ENCODE measurements around the gene TBPL2.
"Not testable (repeated sequence)": the region's sequence is repeated elsewhere in the genome, so short reads cannot be mapped to it uniquely, and the experiment has no call there.

TBPL2 gene

DNA sequence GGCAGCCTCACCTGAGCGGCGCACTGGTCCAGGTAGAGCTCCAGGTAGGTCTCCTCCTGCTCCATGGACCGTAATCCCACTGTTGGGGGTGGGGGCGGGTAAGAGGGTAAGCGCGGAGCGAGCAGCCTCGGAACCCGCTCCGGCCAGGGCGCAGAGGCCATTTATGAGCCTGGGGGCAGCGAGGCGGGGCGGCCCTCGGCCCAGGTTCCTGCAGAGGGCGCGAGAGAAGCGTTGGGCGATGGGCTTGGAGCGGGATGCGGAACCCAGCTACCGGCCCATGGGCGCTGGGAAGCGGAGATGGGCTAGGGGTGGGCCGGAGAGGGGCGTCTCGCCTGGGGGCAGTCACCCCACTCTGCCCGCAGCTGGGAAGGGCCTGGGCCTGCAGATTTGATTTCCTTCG is at the start of gene TBPL2:
Gene TBPL2, minus strand, starts transcription at position 232 of the 400 bp plus-strand sequence. Its CDS starts 167 bp downstream, at position 65.
- no peak within 1 kb of the TSS for H3K4me3 ChIP-seq (ENCODE audit: low read depth, low read length)
- no peak for DNase-seq (ENCODE audit: low read depth)
- in situ Hi-C loops (cut with HindIII; ENCODE audit: low sequenced_read_pairs) = loop anchor here (10.0 kb wide), 1 partner anchor 1034 kb away; no protein-coding TSS in a partner anchor
- TF ChIP-seq, protein P1, sequence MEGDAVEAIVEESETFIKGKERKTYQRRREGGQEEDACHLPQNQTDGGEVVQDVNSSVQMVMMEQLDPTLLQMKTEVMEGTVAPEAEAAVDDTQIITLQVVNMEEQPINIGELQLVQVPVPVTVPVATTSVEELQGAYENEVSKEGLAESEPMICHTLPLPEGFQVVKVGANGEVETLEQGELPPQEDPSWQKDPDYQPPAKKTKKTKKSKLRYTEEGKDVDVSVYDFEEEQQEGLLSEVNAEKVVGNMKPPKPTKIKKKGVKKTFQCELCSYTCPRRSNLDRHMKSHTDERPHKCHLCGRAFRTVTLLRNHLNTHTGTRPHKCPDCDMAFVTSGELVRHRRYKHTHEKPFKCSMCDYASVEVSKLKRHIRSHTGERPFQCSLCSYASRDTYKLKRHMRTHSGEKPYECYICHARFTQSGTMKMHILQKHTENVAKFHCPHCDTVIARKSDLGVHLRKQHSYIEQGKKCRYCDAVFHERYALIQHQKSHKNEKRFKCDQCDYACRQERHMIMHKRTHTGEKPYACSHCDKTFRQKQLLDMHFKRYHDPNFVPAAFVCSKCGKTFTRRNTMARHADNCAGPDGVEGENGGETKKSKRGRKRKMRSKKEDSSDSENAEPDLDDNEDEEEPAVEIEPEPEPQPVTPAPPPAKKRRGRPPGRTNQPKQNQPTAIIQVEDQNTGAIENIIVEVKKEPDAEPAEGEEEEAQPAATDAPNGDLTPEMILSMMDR (IDR thresholded peaks at IDR 0.05; ENCODE audit: low read depth, low read length, missing control alignments) = peak; percentile 13

DNA sequence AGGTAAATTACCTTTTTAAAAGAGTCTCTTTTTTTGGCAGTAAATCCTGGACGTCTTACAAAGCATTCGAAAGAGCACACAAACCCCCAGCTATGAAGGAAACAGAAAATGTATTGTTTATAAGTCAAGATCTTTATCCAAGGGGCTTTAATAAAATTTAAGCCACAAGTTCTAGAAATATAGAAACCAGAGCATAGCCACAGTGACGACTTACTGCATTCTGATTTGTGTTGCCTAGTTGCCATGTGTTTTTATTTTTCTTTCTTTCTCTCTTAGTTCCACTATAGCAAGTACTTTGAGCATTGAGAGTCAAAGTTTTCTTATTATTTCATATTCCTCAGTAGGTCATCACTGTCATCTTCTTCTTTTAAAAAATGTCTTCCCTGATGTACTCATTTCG is 47.8 kb upstream of the TBPL2 start:
- in situ Hi-C loops (cut with HindIII; ENCODE audit: low sequenced_read_pairs) = no loop called here
- no peak overlapping the region for H3K4me3 ChIP-seq (ENCODE audit: low read depth, low read length)
- TF ChIP-seq, protein P1 (IDR thresholded peaks at IDR 0.05; ENCODE audit: low read depth, low read length, missing control alignments) = no peak
- no peak for DNase-seq (ENCODE audit: low read depth)

DNA sequence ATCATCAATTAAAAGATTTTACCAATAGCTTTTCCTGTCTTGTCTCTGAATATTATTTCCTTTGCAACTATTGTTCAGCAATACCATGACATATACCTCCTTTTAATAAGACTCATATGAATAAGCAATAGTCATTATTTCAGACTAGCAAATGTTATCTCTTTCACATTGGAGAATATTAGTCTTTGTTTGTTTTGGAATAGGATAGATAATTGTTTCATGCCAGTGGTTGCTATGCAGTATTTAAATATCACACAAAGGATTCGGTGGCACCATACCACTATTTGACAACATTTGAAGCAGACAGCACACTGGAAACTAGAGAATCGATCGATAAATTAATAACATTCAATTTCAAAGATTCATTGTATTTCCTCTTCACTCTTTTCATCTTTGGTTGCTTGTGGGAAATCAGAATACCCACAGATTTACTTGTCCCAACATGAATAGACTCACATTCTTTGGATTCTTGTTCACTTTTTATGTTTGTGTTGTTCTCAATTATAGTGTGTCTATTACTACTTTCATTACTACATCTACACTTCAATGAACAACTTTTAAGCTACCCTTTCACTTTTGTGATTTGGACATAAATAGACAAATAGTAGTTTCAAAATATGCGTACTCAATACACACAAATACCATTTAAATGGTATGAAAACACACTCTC is 42.7 kb upstream of the TBPL2 start:
- H3K4me3 ChIP-seq (ENCODE audit: low read depth, low read length) = no peak overlapping the region
- in situ Hi-C loops (cut with HindIII; ENCODE audit: low sequenced_read_pairs) = no loop called here
- DNase-seq (ENCODE audit: low read depth) = no peak
- TF ChIP-seq, protein P1 (IDR thresholded peaks at IDR 0.05; ENCODE audit: low read depth, low read length, missing control alignments) = no peak

DNA sequence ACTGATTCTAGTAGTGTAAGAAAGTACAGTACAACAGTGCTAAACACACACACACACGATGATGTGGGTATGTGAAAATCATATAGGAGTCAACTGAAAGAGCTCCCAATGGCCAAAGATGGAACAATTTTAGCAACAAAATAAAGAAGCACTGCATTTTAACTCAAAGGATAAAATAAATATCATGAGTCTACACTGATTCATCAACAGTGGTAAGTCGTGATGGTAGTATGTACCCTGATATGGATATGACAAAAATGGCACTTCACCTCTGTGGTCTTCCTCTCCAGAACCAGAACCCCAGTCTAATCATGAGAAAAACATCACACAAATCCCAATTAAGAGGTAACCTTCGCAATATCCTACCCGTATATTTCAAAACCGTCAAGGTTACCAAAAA is 41.4 kb upstream of the TBPL2 start:
- in situ Hi-C loops (cut with HindIII; ENCODE audit: low sequenced_read_pairs) = no loop called here
- H3K4me3 ChIP-seq (ENCODE audit: low read depth, low read length) = no peak overlapping the region
- DNase-seq (ENCODE audit: low read depth) = no peak
- TF ChIP-seq, protein P1 (IDR thresholded peaks at IDR 0.05; ENCODE audit: low read depth, low read length, missing control alignments) = no peak

DNA sequence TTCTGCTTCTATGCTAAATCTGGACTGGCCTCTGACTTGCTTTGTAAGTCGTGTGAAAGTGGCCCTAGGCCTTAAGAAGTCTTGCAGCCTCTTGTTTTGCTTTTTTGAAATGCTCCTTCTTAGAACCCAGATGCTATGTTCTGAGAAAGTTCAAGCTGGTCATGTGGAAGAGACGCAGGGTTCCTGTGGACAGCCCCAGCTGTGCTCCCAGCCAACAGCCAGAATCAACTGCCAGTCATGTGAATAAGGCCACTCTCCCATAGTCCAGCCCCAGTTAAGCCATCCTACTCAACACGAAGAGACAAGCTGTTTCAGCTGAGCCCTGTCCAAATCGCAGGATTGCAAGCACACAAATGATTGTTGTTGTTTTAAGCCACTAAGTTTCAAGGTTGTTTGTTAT is 37.3 kb upstream of the TBPL2 start:
- no peak for DNase-seq (ENCODE audit: low read depth)
- in situ Hi-C loops (cut with HindIII; ENCODE audit: low sequenced_read_pairs) = no loop called here
- TF ChIP-seq, protein P1 (IDR thresholded peaks at IDR 0.05; ENCODE audit: low read depth, low read length, missing control alignments) = no peak
- no peak overlapping the region for H3K4me3 ChIP-seq (ENCODE audit: low read depth, low read length)

DNA sequence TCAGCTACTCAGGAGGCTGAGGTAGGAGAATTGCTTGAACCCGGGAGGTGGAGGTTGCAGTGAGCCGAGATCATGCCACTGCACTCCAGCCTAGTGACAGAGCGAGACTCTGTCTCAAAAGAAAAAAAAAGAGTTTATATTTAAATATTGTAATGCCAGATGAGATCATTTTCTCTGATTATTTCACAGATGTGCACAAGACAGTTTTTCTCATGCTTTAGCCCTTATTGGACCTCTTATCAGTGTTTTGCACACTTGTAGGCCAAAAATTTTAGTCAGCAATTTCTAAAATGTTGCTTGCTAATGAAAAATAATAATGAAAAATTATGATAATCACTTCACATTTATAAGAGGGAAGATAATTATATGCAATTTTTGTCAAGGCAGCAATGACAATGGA is 36.0 kb upstream of the TBPL2 start:
- in situ Hi-C loops (cut with HindIII; ENCODE audit: low sequenced_read_pairs); H3K4me3 ChIP-seq (ENCODE audit: low read depth, low read length); DNase-seq (ENCODE audit: low read depth): not testable (repeated sequence)

DNA sequence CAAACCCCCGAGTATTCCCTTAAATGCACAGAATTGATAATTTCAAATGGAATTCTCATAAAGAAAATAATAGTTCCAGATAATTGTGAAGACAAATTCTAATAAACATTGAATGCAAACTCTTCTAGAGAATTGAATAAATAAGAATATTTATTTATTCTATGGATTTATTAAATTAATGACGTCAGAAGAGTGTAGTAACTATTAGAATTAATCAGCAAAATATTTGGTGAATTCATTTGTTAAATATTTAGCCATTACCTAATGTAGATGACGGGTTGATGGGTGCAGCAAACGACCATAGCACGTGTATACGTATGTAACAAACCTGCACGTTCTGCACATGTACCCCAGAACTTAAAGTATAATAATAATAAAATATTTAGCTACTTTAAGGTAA is 33.4 kb upstream of the TBPL2 start:
- TF ChIP-seq, protein P1 (IDR thresholded peaks at IDR 0.05; ENCODE audit: low read depth, low read length, missing control alignments) = no peak
- no peak for DNase-seq (ENCODE audit: low read depth)
- H3K4me3 ChIP-seq (ENCODE audit: low read depth, low read length) = no peak overlapping the region
- in situ Hi-C loops (cut with HindIII; ENCODE audit: low sequenced_read_pairs) = no loop called here

Data from astrocyte of the cerebellum (primary cell).